ENCODE results near the gene PNPLA7.
A peak's percentile ranks its signal among the peaks of the same experiment; 100 is the strongest.

PNPLA7 gene

GRCh38 chr9:137494104-137494544 lies 56.1 kb downstream of the PNPLA7 start:
- DNase-seq (ENCODE audit: low spot score): no peak

GRCh38 chr9:137493364-137494103 lies 56.7 kb downstream of the PNPLA7 start:
- DNase-seq (ENCODE audit: low spot score): no peak

- no peak for DNase-seq (ENCODE audit: low spot score)
Measured at GRCh38 chr9:137492464-137493363, 57.5 kb downstream of the PNPLA7 start.

- DNase-seq (ENCODE audit: low spot score): no peak
Measured at GRCh38 chr9:137491735-137492432, 58.3 kb downstream of the PNPLA7 start.

GRCh38 chr9:137490532-137491186 lies 59.5 kb downstream of the PNPLA7 start:
- no peak for DNase-seq (ENCODE audit: low spot score)

GRCh38 chr9:137488906-137489305 lies 61.3 kb downstream of the PNPLA7 start:
- no peak for DNase-seq (ENCODE audit: low spot score)

- DNase-seq (ENCODE audit: low spot score): no peak
Measured at GRCh38 chr9:137488327-137488653, 61.9 kb downstream of the PNPLA7 start.

GRCh38 chr9:137487454-137488326 lies 62.5 kb downstream of the PNPLA7 start:
- no peak for DNase-seq (ENCODE audit: low spot score)

- no peak for DNase-seq (ENCODE audit: low spot score)
Measured at GRCh38 chr9:137486545-137487453, 63.4 kb downstream of the PNPLA7 start.

GRCh38 chr9:137486141-137486490 lies 64.1 kb downstream of the PNPLA7 start:
- DNase-seq (ENCODE audit: low spot score): no peak

- DNase-seq (ENCODE audit: low spot score): no peak
Measured at GRCh38 chr9:137485343-137486140, 64.7 kb downstream of the PNPLA7 start.

- DNase-seq (ENCODE audit: low spot score): no peak
Measured at GRCh38 chr9:137484551-137485315, 65.5 kb downstream of the PNPLA7 start.

GRCh38 chr9:137482094-137482781 lies 68.0 kb downstream of the PNPLA7 start:
- peak; percentile 71 for DNase-seq (ENCODE audit: low spot score)

- no peak for DNase-seq (ENCODE audit: low spot score)
Measured at GRCh38 chr9:137480686-137481683, 69.2 kb downstream of the PNPLA7 start.

GRCh38 chr9:137479892-137480685 lies 70.1 kb downstream of the PNPLA7 start:
- no peak for DNase-seq (ENCODE audit: low spot score)

Data from hepatic stellate cell (primary cell).